Caco-2 (cell line): Measurements from ENCODE around the gene SNW1. TPM values are rescaled to one million over a fixed set of nuclear protein-coding genes. Genes with fewer than 3 reads are reported as not detected.
A peak's percentile ranks its signal among the peaks of the same experiment; 100 is the strongest.
"Not testable (repeated sequence)": the region's sequence is repeated elsewhere in the genome, so short reads cannot be mapped to it uniquely, and the experiment has no call there.

ENCODE experiments used
- BruUV-seq: library from RNA; stranded (reverse); fragments of 400-500 nt; replicated peaks from 2 replicates; lab custom pipeline; 2021; lab: Mats Ljungman, UMichigan
- CTCF ChIA-PET: fragments of 300-600 bp; sonication (Branson Sonifier 250); formaldehyde crosslinking; loops from one replicate; lab custom pipeline; 2022; ENCODE audit warnings: antibody characterized with exemption; lab: Charles Lee
- POLR2A ChIA-PET: fragments of 300-600 bp; sonication (Branson Sonifier 250); formaldehyde crosslinking; loops from one replicate; lab custom pipeline; 2022; ENCODE audit warnings: antibody characterized with exemption; lab: Charles Lee
- DNase-seq, 2 experiments: peaks; one replicate each; pipeline versions ENCODE4 v3.0.0 to v3.0.0-alpha.2; 2020 to 2022
- H3K27me3 ChIP-seq: replicated peaks from 2 replicates; pipeline ENCODE4 v1.6.0; 2011; ENCODE audit warnings: low read length; ENCODE audit not compliant: control insufficient read depth, insufficient read depth
- H3K36me3 ChIP-seq: 2 replicates; pipeline ENCODE4 v1.5.1; 2011; ENCODE audit warnings: low read length; ENCODE audit not compliant: control insufficient read depth, insufficient read depth
- H3K4me1 ChIP-seq: fragments of 250-450 bp; sonication (Bioruptor Pico); 2 replicates; pipeline ENCODE4 v1.5.1; 2020; ENCODE audit warnings: mild to moderate bottlenecking
- H3K4me3 ChIP-seq: 2 replicates; pipeline ENCODE4 v1.5.1; 2011; ENCODE audit warnings: low read depth, mild to moderate bottlenecking, control low read depth, low read length
- H3K9me3 ChIP-seq: fragments of 250-450 bp; sonication (Bioruptor Pico); 2 replicates; pipeline ENCODE4 v1.5.1; 2020; ENCODE audit warnings: mild to moderate bottlenecking, moderate library complexity
- H3K27ac Mint-ChIP-seq: one replicate; pipeline ENCODE4 v1.8.0; 2022; ENCODE audit warnings: mixed read lengths; ENCODE audit not compliant: unreplicated experiment
- H3K27me3 Mint-ChIP-seq: one replicate; pipeline ENCODE4 v1.8.0; 2022; ENCODE audit warnings: mixed read lengths; ENCODE audit not compliant: insufficient read depth, unreplicated experiment
- H3K36me3 Mint-ChIP-seq: one replicate; pipeline ENCODE4 v1.8.0; 2022; ENCODE audit warnings: mild to moderate bottlenecking, mixed read lengths; ENCODE audit not compliant: insufficient read depth, unreplicated experiment
- H3K4me1 Mint-ChIP-seq: one replicate; pipeline ENCODE4 v1.8.0; 2022; ENCODE audit warnings: low read depth, mixed read lengths; ENCODE audit not compliant: unreplicated experiment
- H3K4me3 Mint-ChIP-seq: one replicate; pipeline ENCODE4 v1.8.0; 2022; ENCODE audit warnings: mild to moderate bottlenecking, moderate library complexity, mixed read lengths; ENCODE audit not compliant: unreplicated experiment
- H3K9me3 Mint-ChIP-seq: one replicate; pipeline ENCODE4 v1.8.0; 2022; ENCODE audit warnings: mixed read lengths; ENCODE audit not compliant: unreplicated experiment
- CTCF ChIP-seq, 2 experiments: fragments of 200-600 bp in 1 of 2; IDR thresholded peaks; 1 replicate in 1 of 2; 2 replicates in 1 of 2; pipeline versions ENCODE4 v1.5.1 to v1.8.0; 2011 to 2022; ENCODE audit warnings: antibody characterized with exemption in 1 of 2, control low read depth in 1 of 2, inconsistent platforms in 1 of 2, low read depth in 1 of 2, low read length in 1 of 2, mild to moderate bottlenecking in 1 of 2, moderate library complexity in 1 of 2; ENCODE audit not compliant: insufficient read depth in 1 of 2, severe bottlenecking in 1 of 2, unreplicated experiment in 1 of 2
- intact Hi-C: fragments of 100-400 bp; cut with micrococcal nuclease; formaldehyde crosslinking; loops from one replicate; pipeline ENCODE4 v1.10.0; 2022; ENCODE audit not compliant: unreplicated experiment
- total RNA-seq: library from RNA; stranded (reverse); gene quantifications from 2 replicates; pipeline ENCODE4 v1.2.3, GENCODE V29; 2022

Gene SNW1
- total RNA-seq, 1 experiment from 2014 or later, result 119 TPM

GRCh38 chr14:77799863-77800730, 39.1 kb upstream of the SNW1 start, which contains the start of gene ADCK1:
Gene ADCK1 (plus strand): TSS chr14:77800109. CDS start chr14:77818979, 18,870 bp downstream.
- H3K9me3 ChIP-seq, result no peaks in the 10 kb centered on the region
- H3K9me3 Mint-ChIP-seq, result no peaks in the 10 kb centered on the region
- peak within 1 kb of the TSS; percentile 86 for H3K27ac Mint-ChIP-seq
- H3K36me3 Mint-ChIP-seq, result no peaks in the 10 kb centered on the region
- no peaks in the 10 kb centered on the region for H3K36me3 ChIP-seq
- DNase-seq, result peak; percentile 87 to 88
- H3K4me1 Mint-ChIP-seq, result peaks cover 7% of the 10 kb centered on the region
- peak within 1 kb of the TSS; percentile 70 for H3K4me3 ChIP-seq
- POLR2A ChIA-PET, result interaction anchor here (0.6 to 1.4 kb wide), 5 partner anchors 8 to 42 kb away, joined by 3 to 4 read pairs (median 3); no protein-coding TSS in a partner anchor
- no peaks in the 10 kb centered on the region for H3K27me3 Mint-ChIP-seq
- intact Hi-C loops, result loop anchor here (1.0 to 5.0 kb wide), 2 partner anchors 39 to 143 kb away; partner anchors contain the start of gene SNW1
- no peaks in the 10 kb centered on the region for H3K27me3 ChIP-seq
- TSS peak; percentile 80 for BruUV-seq
- CTCF ChIA-PET, result interaction anchor here (0.6 to 0.7 kb wide), 2 partner anchors 40 to 144 kb away, joined by 3 to 4 read pairs; no protein-coding TSS in a partner anchor
- peaks cover 24% of the 10 kb centered on the region for H3K4me1 ChIP-seq
- TF ChIP-seq CTCF (IDR thresholded peaks at IDR 0.05; ENCODE audit: insufficient read depth in 1 of 2, low read depth in 1 of 2, low read length in 1 of 2, severe bottlenecking in 1 of 2, unreplicated experiment in 1 of 2), result peak; percentile 32 to 51
- H3K4me3 Mint-ChIP-seq, result peak within 1 kb of the TSS; percentile 83

- DNase-seq, H3K27me3 ChIP-seq, H3K27me3 Mint-ChIP-seq, H3K9me3 ChIP-seq, CTCF ChIA-PET, H3K4me1 Mint-ChIP-seq, H3K36me3 ChIP-seq, H3K9me3 Mint-ChIP-seq, intact Hi-C loops, BruUV-seq, H3K36me3 Mint-ChIP-seq: not testable (repeated sequence)
- Mint-ChIP-seq H3K27ac (peak overlapping the region; percentile 86), H3K4me3 (peak overlapping the region; percentile 83)
- POLR2A ChIA-PET, result interaction anchor here (0.7 to 1.4 kb wide), 3 partner anchors 12 to 41 kb away, joined by 3 to 4 read pairs (median 3); no protein-coding TSS in a partner anchor
- peak overlapping the region; percentile 70 for H3K4me3 ChIP-seq
- H3K4me1 ChIP-seq, result peaks cover 24% of the 10 kb centered on the region
Observed at GRCh38 chr14:77799456-77799855, 38.5 kb upstream of the SNW1 start.

- Histone ChIP-seq H3K36me3 (no peaks in the 10 kb centered on the region), H3K27me3 (no peaks in the 10 kb centered on the region), H3K9me3 (no peaks in the 10 kb centered on the region), H3K4me1 (peaks cover 49% of the 10 kb centered on the region), H3K4me3 (no peak overlapping the region)
- H3K4me1 Mint-ChIP-seq, result peaks cover 7% of the 10 kb centered on the region
- ChIA-PET CTCF (no interaction called here), POLR2A (no interaction called here)
- no peak for TF ChIP-seq CTCF (IDR thresholded peaks at IDR 0.05; ENCODE audit: insufficient read depth in 1 of 2, low read depth in 1 of 2, low read length in 1 of 2, severe bottlenecking in 1 of 2, unreplicated experiment in 1 of 2)
- H3K27ac Mint-ChIP-seq, result no peak overlapping the region
- H3K4me3 Mint-ChIP-seq, result no peak overlapping the region
- no TSS peak for BruUV-seq
- no peaks in the 10 kb centered on the region for H3K9me3 Mint-ChIP-seq
- intact Hi-C loops, result no loop called here
- no peak for DNase-seq
- no peaks in the 10 kb centered on the region for H3K27me3 Mint-ChIP-seq
- H3K36me3 Mint-ChIP-seq, result no peaks in the 10 kb centered on the region
Observed at GRCh38 chr14:77794357-77794756, 33.4 kb upstream of the SNW1 start.

- H3K27ac Mint-ChIP-seq, H3K4me3 Mint-ChIP-seq, BruUV-seq, H3K36me3 ChIP-seq, H3K27me3 Mint-ChIP-seq, H3K9me3 ChIP-seq, H3K9me3 Mint-ChIP-seq, CTCF ChIA-PET, H3K4me1 Mint-ChIP-seq, intact Hi-C loops, H3K27me3 ChIP-seq, H3K36me3 Mint-ChIP-seq, H3K4me3 ChIP-seq: not testable (repeated sequence)
- peak in 1 of 2 experiments; percentile 47 for DNase-seq
- peaks cover 49% of the 10 kb centered on the region for H3K4me1 ChIP-seq
- POLR2A ChIA-PET, result interaction anchor here (0.6 kb wide), 1 partner anchor 473 kb away, joined by 3 read pairs; the partner anchor contains the start of genes GSTZ1 and POMT2
Observed at GRCh38 chr14:77793255-77793654, 32.3 kb upstream of the SNW1 start.
